CD4-positive, alpha-beta T cell treated with Interleukin-6 for 4 hours (primary cell): Measurements from ENCODE around the gene MICA.
A peak's percentile ranks its signal among the peaks of the same experiment; 100 is the strongest.

Source experiments
- DNase-seq: peaks from one replicate; pipeline ENCODE4 v3.0.0-alpha.2; 2020; ENCODE audit warnings: mixed read lengths

Gene MICA

GRCh38 chr6:31462026-31462963 is 58.9 kb downstream of the MICA start:
- DNase-seq: no peak

- DNase-seq: peak; percentile 86
These were observed 59.8 kb downstream of the MICA start for GRCh38 chr6:31462964-31463870.

- DNase-seq: peak; percentile 19
These were observed 61.1 kb downstream of the MICA start for GRCh38 chr6:31464252-31465184.
